Thoracic aorta (tissue), 2 donors: Measurements from ENCODE around the gene FAM90A1. TPM values are rescaled to one million over a fixed set of nuclear protein-coding genes. Genes with fewer than 3 reads are reported as not detected.

Experiments
- total RNA-seq, 2 donors: library from RNA; depleted of rRNA; stranded (reverse); fragments of >200 nt; gene quantifications; one replicate each; pipeline versions ENCODE4 v1.1.0 to v1.2.3, GENCODE V29; 2016

Gene FAM90A1
- total RNA-seq, 2 donors from 2014 or later, result not detected

Other genes with a start within 250 kb of the FAM90A1 start
- gene FOXJ2, start 194.9 kb downstream of the FAM90A1 start, total RNA-seq, result 10 to 100 TPM; 25.7 to 29.6 TPM
- 10 to 100 TPM; 21.2 to 25.5 TPM for gene C3AR1, start 161.3 kb downstream of the FAM90A1 start, total RNA-seq
- 10 to 100 TPM; 21.7 to 50.2 TPM for gene NECAP1, start 145.3 kb downstream of the FAM90A1 start, total RNA-seq
- 1 to 10 TPM; 4.2 to 5.1 TPM for gene CLEC4A, start 104.0 kb downstream of the FAM90A1 start, total RNA-seq
- not detected for gene ZNF705A, start 70.6 kb downstream of the FAM90A1 start, total RNA-seq
- not detected for gene CLEC6A, start 228.3 kb upstream of the FAM90A1 start, total RNA-seq